Effector memory CD8-positive, alpha-beta T cell (primary cell): Measurements from ENCODE around the gene CEP170B.
A peak's percentile ranks its signal among the peaks of the same experiment; 100 is the strongest.
"Not testable (repeated sequence)": the region's sequence is repeated elsewhere in the genome, so short reads cannot be mapped to it uniquely, and the experiment has no call there.

Source experiments
- ATAC-seq: fragments of 150-1000 bp; cut with Tn5 transposase; replicated peaks from 2 replicates; pipeline ENCODE4 v1.10.0; 2021; ENCODE audit warnings: mild to moderate bottlenecking, moderate library complexity
- DNase-seq, 3 experiments: peaks; one replicate each; pipeline ENCODE4 v3.0.0; 2021
- H3K27ac Mint-ChIP-seq, 2 donors: one replicate each; pipeline ENCODE4 v1.8.0; 2022; ENCODE audit warnings: mild to moderate bottlenecking in 2 of 2, mixed read lengths in 2 of 2, moderate library complexity in 2 of 2
- H3K27me3 Mint-ChIP-seq, 2 donors: one replicate each; pipeline ENCODE4 v1.8.0; 2022; ENCODE audit warnings: mixed read lengths in 2 of 2
- H3K36me3 Mint-ChIP-seq: one replicate; pipeline ENCODE4 v1.8.0; 2022; ENCODE audit warnings: mild to moderate bottlenecking, moderate library complexity, mixed read lengths; ENCODE audit not compliant: insufficient read depth
- H3K4me1 Mint-ChIP-seq, 2 donors: one replicate each; pipeline ENCODE4 v1.8.0; 2022; ENCODE audit warnings: low read depth in 2 of 2, mixed read lengths in 2 of 2
- H3K4me3 Mint-ChIP-seq, 2 donors: one replicate each; pipeline ENCODE4 v1.8.0; 2022; ENCODE audit warnings: mild to moderate bottlenecking in 2 of 2, mixed read lengths in 2 of 2, moderate library complexity in 2 of 2
- H3K9me3 Mint-ChIP-seq, 2 donors: one replicate each; pipeline ENCODE4 v1.8.0; 2022; ENCODE audit warnings: mixed read lengths in 2 of 2

The CEP170B gene

GRCh38 chr14:104856157-104856868 is 8.8 kb upstream of the CEP170B start:
- Mint-ChIP-seq H3K27me3 (peaks cover 14 to 21% of the 10 kb centered on the region in 2 donors), H3K4me3 (no peak overlapping the region), H3K4me1 (peaks cover 0 to 2% of the 10 kb centered on the region in 2 donors), H3K9me3 (no peaks in the 10 kb centered on the region), H3K27ac (no peak overlapping the region), H3K36me3 (no peaks in the 10 kb centered on the region)
- DNase-seq (no peak), ATAC-seq (no peak)

- DNase-seq (no peak), ATAC-seq (no peak)
- peaks cover 10 to 17% of the 10 kb centered on the region in 2 donors for H3K27me3 Mint-ChIP-seq
- H3K4me1 Mint-ChIP-seq, result peaks cover 0 to 2% of the 10 kb centered on the region in 2 donors
- H3K27ac Mint-ChIP-seq, result no peak overlapping the region
- H3K4me3 Mint-ChIP-seq, result no peak overlapping the region
- H3K9me3 Mint-ChIP-seq, result no peaks in the 10 kb centered on the region
- H3K36me3 Mint-ChIP-seq, result no peaks in the 10 kb centered on the region
These were observed 7.9 kb upstream of the CEP170B start for GRCh38 chr14:104856869-104857860.

GRCh38 chr14:104857931-104858330 is 7.1 kb upstream of the CEP170B start:
- not testable (repeated sequence) for ATAC-seq, H3K36me3 Mint-ChIP-seq, DNase-seq, H3K9me3 Mint-ChIP-seq, H3K4me3 Mint-ChIP-seq, H3K4me1 Mint-ChIP-seq, H3K27ac Mint-ChIP-seq
- peaks cover 7 to 12% of the 10 kb centered on the region in 2 donors for H3K27me3 Mint-ChIP-seq

GRCh38 chr14:104858811-104859426 is 6.1 kb upstream of the CEP170B start:
- ATAC-seq (no peak), DNase-seq (no peak)
- Mint-ChIP-seq H3K4me3 (no peak overlapping the region), H3K36me3 (no peaks in the 10 kb centered on the region), H3K27ac (no peak overlapping the region), H3K9me3 (no peaks in the 10 kb centered on the region), H3K27me3 (peaks cover under 1 to 3% of the 10 kb centered on the region in 2 donors), H3K4me1 (peaks cover 0 to 2% of the 10 kb centered on the region in 2 donors)

GRCh38 chr14:104859900-104860299 is 5.2 kb upstream of the CEP170B start:
- ATAC-seq, result no peak
- no peaks in the 10 kb centered on the region for H3K9me3 Mint-ChIP-seq
- no peak overlapping the region for H3K4me3 Mint-ChIP-seq
- no peaks in the 10 kb centered on the region for H3K27me3 Mint-ChIP-seq
- H3K36me3 Mint-ChIP-seq, result no peaks in the 10 kb centered on the region
- DNase-seq, result no peak
- no peak overlapping the region for H3K27ac Mint-ChIP-seq
- peaks cover 0 to 4% of the 10 kb centered on the region in 2 donors for H3K4me1 Mint-ChIP-seq

- ATAC-seq, result no peak
- no peaks in the 10 kb centered on the region for H3K27me3 Mint-ChIP-seq
These were observed 4.7 kb upstream of the CEP170B start for GRCh38 chr14:104860414-104860813.

GRCh38 chr14:104863131-104863862 is 1.8 kb upstream of the CEP170B start:
- Mint-ChIP-seq H3K36me3 (peaks cover 6% of the 10 kb centered on the region), H3K4me3 (peak overlapping the region; percentile 35 to 49), H3K9me3 (no peaks in the 10 kb centered on the region), H3K27me3 (peaks cover 14 to 18% of the 10 kb centered on the region in 2 donors), H3K27ac (no peak overlapping the region), H3K4me1 (peaks cover 0 to 7% of the 10 kb centered on the region in 2 donors)
- ATAC-seq (no peak), DNase-seq (no peak)

More at GRCh38 chr14:104860414-104860813, 4.7 kb upstream of the CEP170B start:
- no peak overlapping the region for H3K4me3 Mint-ChIP-seq
- no peak overlapping the region for H3K27ac Mint-ChIP-seq
- no peaks in the 10 kb centered on the region for H3K36me3 Mint-ChIP-seq
- DNase-seq, result no peak
- no peaks in the 10 kb centered on the region for H3K9me3 Mint-ChIP-seq
- H3K4me1 Mint-ChIP-seq, result peaks cover 0 to 4% of the 10 kb centered on the region in 2 donors

GRCh38 chr14:104863923-104864266 is 1.2 kb upstream of the CEP170B start:
- DNase-seq (no peak), ATAC-seq (no peak)
- peaks cover 6% of the 10 kb centered on the region for H3K36me3 Mint-ChIP-seq
- peaks cover 14 to 18% of the 10 kb centered on the region in 2 donors for H3K27me3 Mint-ChIP-seq
- no peaks in the 10 kb centered on the region for H3K9me3 Mint-ChIP-seq
- H3K4me1 Mint-ChIP-seq, result peaks cover 0 to 7% of the 10 kb centered on the region in 2 donors
- H3K4me3 Mint-ChIP-seq, result peak overlapping the region in 1 of 2 donors; percentile 49
- no peak overlapping the region for H3K27ac Mint-ChIP-seq

- ATAC-seq, result no peak
- no peak for DNase-seq
- peaks cover 14 to 24% of the 10 kb centered on the region in 2 donors for H3K27me3 Mint-ChIP-seq
- H3K4me1 Mint-ChIP-seq, result peaks cover 0 to 7% of the 10 kb centered on the region in 2 donors
- H3K4me3 Mint-ChIP-seq, result peak overlapping the region; percentile 49 to 55
- no peak overlapping the region for H3K27ac Mint-ChIP-seq
- peaks cover 8% of the 10 kb centered on the region for H3K36me3 Mint-ChIP-seq
- H3K9me3 Mint-ChIP-seq, result no peaks in the 10 kb centered on the region
These were observed 594 bp upstream of the CEP170B start for GRCh38 chr14:104864267-104865080.

GRCh38 chr14:104865631-104866441 is 768 bp downstream of the CEP170B start:
- Mint-ChIP-seq H3K4me1 (peaks cover 0 to 7% of the 10 kb centered on the region in 2 donors), H3K27me3 (peaks cover 14 to 32% of the 10 kb centered on the region in 2 donors), H3K27ac (peak overlapping the region in 1 of 2 donors; percentile 41), H3K9me3 (no peaks in the 10 kb centered on the region), H3K36me3 (peaks cover 8% of the 10 kb centered on the region), H3K4me3 (peak overlapping the region; percentile 69 to 73)
- ATAC-seq, result peak; percentile 51
- no peak for DNase-seq

- H3K27me3 Mint-ChIP-seq, result peaks cover 14 to 32% of the 10 kb centered on the region in 2 donors
- H3K4me1 Mint-ChIP-seq, result peaks cover 0 to 7% of the 10 kb centered on the region in 2 donors
- H3K4me3 Mint-ChIP-seq, result peak overlapping the region; percentile 69 to 73
- ATAC-seq, result no peak
- H3K36me3 Mint-ChIP-seq, result peaks cover 8% of the 10 kb centered on the region
- H3K27ac Mint-ChIP-seq, result peak overlapping the region; percentile 44 to 46
- no peaks in the 10 kb centered on the region for H3K9me3 Mint-ChIP-seq
- no peak for DNase-seq
These were observed 1.6 kb downstream of the CEP170B start for GRCh38 chr14:104866451-104867370.
